OCI-LY1 (cell line): Measurements from ENCODE around the gene SAMD8.

Experiments
- CTCF ChIP-seq: fragments of 200-600 bp; sonication (generic), shearing (Covaris generic); IDR thresholded peaks from 2 replicates; pipeline ENCODE4 v1.5.1; 2017; ENCODE audit warnings: mild to moderate bottlenecking, antibody characterized with exemption, low read length, moderate library complexity, mixed read lengths
- EZH2 ChIP-seq: fragments of 200-600 bp; sonication (generic), shearing (Covaris generic); IDR thresholded peaks from 2 replicates; pipeline ENCODE4 v1.8.0; 2017; ENCODE audit warnings: borderline replicate concordance, mixed run types, mild to moderate bottlenecking, antibody characterized with exemption, low read length, moderate library complexity, mixed read lengths

GRCh38 chr10:75165684-75166622 lies 54.5 kb downstream of the SAMD8 start:
- no peak for TF ChIP-seq CTCF
- TF ChIP-seq EZH2: no peak
